H1 (cell line): ENCODE measurements around the gene PDE8B. TPM values are rescaled to one million over a fixed set of nuclear protein-coding genes. Genes with fewer than 3 reads are reported as not detected.

Experiments
- CREB1 ChIP-seq: IDR thresholded peaks from 2 replicates; pipeline ENCODE4 v1.6.1; 2012; ENCODE audit warnings: inconsistent platforms
- polyA plus RNA-seq, 7 experiments: library from polyadenylated mRNA; depleted of rRNA in 3 of 7; stranded (reverse) in 5 of 7; unstranded in 2 of 7; fragments of >200 nt in 5 of 7; fragments of 200-250 nt in 2 of 7; gene quantifications; 1 replicate in 5 of 7; 2 replicates in 1 of 7; 4 replicates in 1 of 7; pipeline versions ENCODE4 v1.2.1 to v1.2.3, GENCODE V29; 2011 to 2013; ENCODE audit warnings: missing spikeins in 2 of 7, mixed read lengths in 2 of 7
- total RNA-seq: library from RNA; stranded (reverse); fragmentation: NEBNext Ultra II Directional; extraction: Animal tissue kit (Norgen Biotek cat#: 25700); gene quantifications from 2 replicates; pipeline ENCODE4 v1.2.1, GENCODE V29; 2021
- TF ChIP-seq, protein P1 (sequence below): IDR thresholded peaks from 2 replicates; pipeline ENCODE4 v1.6.1; 2012; ENCODE audit warnings: inconsistent platforms

Gene PDE8B
- total and polyA plus RNA-seq, 2 of the 8 experiments (the other 6 are each of a cell fraction or from before 2014, with no cell fraction given) = 0.32 to 1.1 TPM

DNA sequence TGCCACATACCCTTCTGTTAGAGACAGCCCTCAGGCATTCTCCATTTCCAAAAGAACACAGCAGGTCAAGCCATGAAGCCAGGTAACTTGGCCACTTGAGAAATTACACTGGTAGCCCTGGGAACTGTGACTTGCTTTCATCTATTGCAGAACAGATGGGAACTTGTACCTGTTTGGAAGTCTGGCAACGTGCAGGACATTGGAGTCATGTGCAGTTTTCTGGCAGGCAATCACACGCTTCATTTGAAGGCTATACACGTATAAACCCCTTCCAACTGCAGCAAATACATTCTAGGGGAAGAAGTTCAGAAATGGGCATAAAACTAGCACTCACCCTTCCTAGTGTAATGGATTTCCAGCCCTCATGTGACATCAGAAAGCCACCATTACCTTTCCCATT is 227.6 kb downstream of the PDE8B start (continued):
- TF ChIP-seq, protein P1, sequence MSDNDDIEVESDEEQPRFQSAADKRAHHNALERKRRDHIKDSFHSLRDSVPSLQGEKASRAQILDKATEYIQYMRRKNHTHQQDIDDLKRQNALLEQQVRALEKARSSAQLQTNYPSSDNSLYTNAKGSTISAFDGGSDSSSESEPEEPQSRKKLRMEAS = no peak
- TF ChIP-seq CREB1 = no peak
